ENCODE results near the gene PPP1R16B. TPM values are rescaled to one million over a fixed set of nuclear protein-coding genes. Genes with fewer than 3 reads are reported as not detected.

PPP1R16B gene
- total RNA-seq, 1 donor from 2014 or later = not detected

DNA sequence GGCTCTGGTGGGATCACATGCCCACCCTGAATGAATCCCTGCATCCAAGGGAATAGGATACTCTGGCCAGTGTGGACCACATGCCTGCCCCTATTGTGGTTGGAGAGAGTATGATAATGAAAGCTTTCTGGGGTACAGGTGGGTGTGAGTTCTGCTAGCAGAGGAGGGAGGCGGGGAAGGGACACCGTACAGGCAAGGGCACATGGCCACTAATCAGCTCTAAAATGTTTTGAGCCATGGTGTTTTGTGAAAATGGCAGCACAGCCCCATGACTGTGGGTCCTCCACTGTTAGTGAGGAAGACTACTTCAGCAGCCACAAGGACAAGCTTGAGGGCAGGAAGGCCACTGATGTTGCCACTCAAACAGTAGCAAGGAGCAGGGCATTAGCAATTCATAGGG, 144.8 kb downstream of the PPP1R16B start:
- Mint-ChIP-seq H3K36me3 (ENCODE audit: unreplicated experiment) (peaks cover 4% of the 10 kb centered on the region), H3K27me3 (ENCODE audit: unreplicated experiment) (no peaks in the 10 kb centered on the region), H3K4me3 (ENCODE audit: unreplicated experiment) (no peak overlapping the region), H3K27ac (ENCODE audit: unreplicated experiment) (no peak overlapping the region), H3K4me1 (ENCODE audit: unreplicated experiment) (no peaks in the 10 kb centered on the region), H3K9me3 (ENCODE audit: unreplicated experiment) (no peaks in the 10 kb centered on the region)
- TF ChIP-seq, protein P1, sequence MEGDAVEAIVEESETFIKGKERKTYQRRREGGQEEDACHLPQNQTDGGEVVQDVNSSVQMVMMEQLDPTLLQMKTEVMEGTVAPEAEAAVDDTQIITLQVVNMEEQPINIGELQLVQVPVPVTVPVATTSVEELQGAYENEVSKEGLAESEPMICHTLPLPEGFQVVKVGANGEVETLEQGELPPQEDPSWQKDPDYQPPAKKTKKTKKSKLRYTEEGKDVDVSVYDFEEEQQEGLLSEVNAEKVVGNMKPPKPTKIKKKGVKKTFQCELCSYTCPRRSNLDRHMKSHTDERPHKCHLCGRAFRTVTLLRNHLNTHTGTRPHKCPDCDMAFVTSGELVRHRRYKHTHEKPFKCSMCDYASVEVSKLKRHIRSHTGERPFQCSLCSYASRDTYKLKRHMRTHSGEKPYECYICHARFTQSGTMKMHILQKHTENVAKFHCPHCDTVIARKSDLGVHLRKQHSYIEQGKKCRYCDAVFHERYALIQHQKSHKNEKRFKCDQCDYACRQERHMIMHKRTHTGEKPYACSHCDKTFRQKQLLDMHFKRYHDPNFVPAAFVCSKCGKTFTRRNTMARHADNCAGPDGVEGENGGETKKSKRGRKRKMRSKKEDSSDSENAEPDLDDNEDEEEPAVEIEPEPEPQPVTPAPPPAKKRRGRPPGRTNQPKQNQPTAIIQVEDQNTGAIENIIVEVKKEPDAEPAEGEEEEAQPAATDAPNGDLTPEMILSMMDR (IDR thresholded peaks at IDR 0.05) = no peak
- DNase-seq (ENCODE audit: extremely low spot score, unreplicated experiment) = no peak

GRCh38 chr20:38951611-38952010, 146.1 kb downstream of the PPP1R16B start:
- no peaks in the 10 kb centered on the region for H3K4me1 Mint-ChIP-seq (ENCODE audit: unreplicated experiment)
- H3K27me3 Mint-ChIP-seq (ENCODE audit: unreplicated experiment) = no peaks in the 10 kb centered on the region
- H3K36me3 Mint-ChIP-seq (ENCODE audit: unreplicated experiment) = peaks cover 4% of the 10 kb centered on the region
- H3K4me3 Mint-ChIP-seq (ENCODE audit: unreplicated experiment) = no peak overlapping the region
- TF ChIP-seq, protein P1 (IDR thresholded peaks at IDR 0.05) = no peak
- H3K9me3 Mint-ChIP-seq (ENCODE audit: unreplicated experiment) = no peaks in the 10 kb centered on the region
- no peak for DNase-seq (ENCODE audit: extremely low spot score, unreplicated experiment)
- no peak overlapping the region for H3K27ac Mint-ChIP-seq (ENCODE audit: unreplicated experiment)

GRCh38 chr20:38952153-38952552, 146.7 kb downstream of the PPP1R16B start:
- peaks cover 4% of the 10 kb centered on the region for H3K36me3 Mint-ChIP-seq (ENCODE audit: unreplicated experiment)
- H3K4me3 Mint-ChIP-seq (ENCODE audit: unreplicated experiment) = no peak overlapping the region
- TF ChIP-seq, protein P1 (IDR thresholded peaks at IDR 0.05) = no peak
- no peaks in the 10 kb centered on the region for H3K4me1 Mint-ChIP-seq (ENCODE audit: unreplicated experiment)
- no peaks in the 10 kb centered on the region for H3K9me3 Mint-ChIP-seq (ENCODE audit: unreplicated experiment)
- no peak overlapping the region for H3K27ac Mint-ChIP-seq (ENCODE audit: unreplicated experiment)
- DNase-seq (ENCODE audit: extremely low spot score, unreplicated experiment) = no peak
- no peaks in the 10 kb centered on the region for H3K27me3 Mint-ChIP-seq (ENCODE audit: unreplicated experiment)

DNA sequence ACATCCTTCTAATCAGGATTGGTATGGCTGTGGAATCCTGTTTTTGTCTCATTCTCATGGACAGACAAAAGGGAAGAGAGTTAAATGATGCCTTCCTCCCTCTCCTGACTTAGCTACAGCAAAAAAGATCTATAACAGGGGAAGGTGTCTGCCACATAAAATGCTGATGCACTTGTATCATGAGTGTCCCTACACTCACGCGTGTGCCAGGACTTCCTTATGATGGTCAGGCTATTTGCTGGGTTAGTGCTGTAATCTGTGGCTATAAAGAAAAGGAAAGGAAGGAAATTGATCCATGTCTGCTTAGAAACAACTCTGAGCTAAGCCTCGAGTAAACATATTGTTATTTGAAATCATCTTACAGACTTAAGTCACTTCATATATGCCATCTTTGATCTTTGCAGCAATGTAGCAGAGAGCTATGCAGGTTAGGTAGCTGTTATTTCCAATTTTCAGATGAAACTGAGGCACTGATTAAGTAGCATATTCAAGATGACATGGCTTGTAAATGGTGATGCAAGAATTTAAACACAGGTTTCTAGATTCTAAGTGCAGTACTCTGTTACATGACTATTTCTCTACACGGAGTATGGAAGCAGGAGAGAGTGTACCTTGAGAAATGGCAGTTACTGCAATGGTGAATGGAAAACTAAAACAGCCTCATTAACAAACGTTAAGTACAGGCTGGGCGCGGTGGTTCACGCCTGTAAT, 148.3 kb downstream of the PPP1R16B start:
- H3K4me3 Mint-ChIP-seq (ENCODE audit: unreplicated experiment) = no peak overlapping the region
- no peaks in the 10 kb centered on the region for H3K27me3 Mint-ChIP-seq (ENCODE audit: unreplicated experiment)
- H3K36me3 Mint-ChIP-seq (ENCODE audit: unreplicated experiment) = peaks cover 4% of the 10 kb centered on the region
- TF ChIP-seq, protein P1 (IDR thresholded peaks at IDR 0.05) = no peak
- no peaks in the 10 kb centered on the region for H3K9me3 Mint-ChIP-seq (ENCODE audit: unreplicated experiment)
- no peaks in the 10 kb centered on the region for H3K4me1 Mint-ChIP-seq (ENCODE audit: unreplicated experiment)
- no peak for DNase-seq (ENCODE audit: extremely low spot score, unreplicated experiment)
- no peak overlapping the region for H3K27ac Mint-ChIP-seq (ENCODE audit: unreplicated experiment)

DNA sequence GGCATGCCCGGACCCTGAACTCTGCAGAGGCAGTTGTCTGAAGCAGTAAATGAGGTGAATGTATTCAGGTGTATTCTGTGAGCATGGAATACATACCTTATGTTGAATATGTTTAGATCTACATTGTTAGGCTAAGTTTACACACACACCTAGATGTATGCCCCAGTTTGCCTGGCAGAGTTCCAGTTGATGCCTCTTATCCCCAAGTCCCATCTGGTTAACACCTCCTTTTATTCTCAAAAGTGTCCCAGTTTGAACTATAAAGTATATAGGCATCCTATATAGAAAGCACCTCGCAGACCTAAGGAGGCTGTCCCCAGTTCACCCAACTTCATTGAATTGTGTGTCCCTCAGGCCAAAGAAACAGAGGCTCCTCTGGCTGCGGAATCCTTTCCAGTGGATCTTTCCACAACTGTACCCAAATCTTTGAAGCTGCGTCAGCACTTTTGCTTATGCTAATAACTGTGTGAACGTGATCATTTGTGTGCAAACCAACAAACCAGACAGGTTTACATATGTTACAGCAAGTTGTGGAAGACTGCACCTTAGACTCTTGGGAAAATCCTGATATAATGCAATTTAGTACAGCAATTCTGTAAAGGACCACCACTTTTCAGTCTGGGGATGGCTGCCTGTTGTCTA, 151.9 kb downstream of the PPP1R16B start:
- no peaks in the 10 kb centered on the region for H3K36me3 Mint-ChIP-seq (ENCODE audit: unreplicated experiment)
- no peaks in the 10 kb centered on the region for H3K27me3 Mint-ChIP-seq (ENCODE audit: unreplicated experiment)
- TF ChIP-seq, protein P1 (IDR thresholded peaks at IDR 0.05) = no peak
- no peak for DNase-seq (ENCODE audit: extremely low spot score, unreplicated experiment)
- H3K4me3 Mint-ChIP-seq (ENCODE audit: unreplicated experiment) = no peak overlapping the region
- H3K9me3 Mint-ChIP-seq (ENCODE audit: unreplicated experiment) = no peaks in the 10 kb centered on the region
- no peak overlapping the region for H3K27ac Mint-ChIP-seq (ENCODE audit: unreplicated experiment)
- peaks cover 9% of the 10 kb centered on the region for H3K4me1 Mint-ChIP-seq (ENCODE audit: unreplicated experiment)
